ENCODE results near the gene SNX32. TPM values are rescaled to one million over a fixed set of nuclear protein-coding genes. Genes with fewer than 3 reads are reported as not detected.

SNX32 gene
- total and polyA plus RNA-seq, 2 of the 13 experiments (the other 11 are each of a cell fraction or from before 2014, with no cell fraction given): 0.09 to 0.34 TPM

DNA sequence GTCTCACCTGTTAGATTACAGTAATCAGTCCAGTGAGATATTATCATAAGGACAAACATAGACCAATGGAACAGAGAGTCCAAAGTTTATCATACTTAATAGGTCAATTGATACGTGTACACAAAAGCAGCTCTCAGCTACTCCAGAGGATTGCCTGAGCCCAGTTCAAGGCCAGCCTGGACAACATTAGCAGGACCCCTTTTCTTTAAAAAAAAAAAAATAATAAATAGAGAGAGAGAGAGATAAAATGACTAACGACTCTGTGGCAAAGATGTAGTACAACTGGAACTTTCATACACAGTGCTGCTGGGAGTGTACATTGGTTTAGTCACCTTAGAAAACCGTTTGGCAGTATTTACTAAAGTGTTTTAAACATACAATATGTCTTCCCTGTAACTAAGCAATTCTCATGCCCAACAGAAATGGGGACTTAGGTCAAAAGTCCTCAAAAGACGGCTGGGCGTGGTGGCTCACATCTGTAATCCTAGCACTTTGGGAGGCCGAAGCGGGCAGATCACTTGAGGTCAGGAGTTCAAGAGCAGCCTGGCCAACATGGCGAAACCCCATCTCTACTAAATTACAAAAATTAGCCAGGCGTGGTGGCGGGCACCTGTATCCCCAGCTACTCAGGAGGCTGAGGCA lies 10.6 kb downstream of the SNX32 start (continued):
- TF ChIP-seq, protein P1, sequence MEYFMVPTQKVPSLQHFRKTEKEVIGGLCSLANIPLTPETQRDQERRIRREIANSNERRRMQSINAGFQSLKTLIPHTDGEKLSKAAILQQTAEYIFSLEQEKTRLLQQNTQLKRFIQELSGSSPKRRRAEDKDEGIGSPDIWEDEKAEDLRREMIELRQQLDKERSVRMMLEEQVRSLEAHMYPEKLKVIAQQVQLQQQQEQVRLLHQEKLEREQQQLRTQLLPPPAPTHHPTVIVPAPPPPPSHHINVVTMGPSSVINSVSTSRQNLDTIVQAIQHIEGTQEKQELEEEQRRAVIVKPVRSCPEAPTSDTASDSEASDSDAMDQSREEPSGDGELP (IDR thresholded peaks at IDR 0.05; ENCODE audit: borderline replicate concordance, low read depth): 0 out of 2 replicates have a peak, but pooled peaks have one; percentile 34
- TF ChIP-seq, protein P2, sequence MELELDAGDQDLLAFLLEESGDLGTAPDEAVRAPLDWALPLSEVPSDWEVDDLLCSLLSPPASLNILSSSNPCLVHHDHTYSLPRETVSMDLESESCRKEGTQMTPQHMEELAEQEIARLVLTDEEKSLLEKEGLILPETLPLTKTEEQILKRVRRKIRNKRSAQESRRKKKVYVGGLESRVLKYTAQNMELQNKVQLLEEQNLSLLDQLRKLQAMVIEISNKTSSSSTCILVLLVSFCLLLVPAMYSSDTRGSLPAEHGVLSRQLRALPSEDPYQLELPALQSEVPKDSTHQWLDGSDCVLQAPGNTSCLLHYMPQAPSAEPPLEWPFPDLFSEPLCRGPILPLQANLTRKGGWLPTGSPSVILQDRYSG (CRISPR knock-in tag; IDR thresholded peaks at IDR 0.05): no peak
- TF ChIP-seq ZNF564 (CRISPR knock-in tag; IDR thresholded peaks at IDR 0.05) (peak; percentile 38; the same call in 1 of the 2 replicates), ZNF430 (CRISPR knock-in tag; IDR thresholded peaks at IDR 0.05) (no peak), U2AF2 (IDR thresholded peaks at IDR 0.05; ENCODE audit: low read depth, low read length) (no peak), RXRB (CRISPR knock-in tag; IDR thresholded peaks at IDR 0.05; ENCODE audit: borderline replicate concordance) (peak; percentile 64), RCOR2 (CRISPR knock-in tag; IDR thresholded peaks at IDR 0.05) (no peak), SIX1 (CRISPR knock-in tag; IDR thresholded peaks at IDR 0.05; ENCODE audit: borderline replicate concordance) (0 out of 2 replicates have a peak, but pooled peaks have one; percentile 9), RARA (CRISPR knock-in tag; IDR thresholded peaks at IDR 0.05) (peak; percentile 90), NR2F6 (IDR thresholded peaks at IDR 0.05) (peak; percentile 54; the same call in 1 of the 2 replicates), NR2F6 (CRISPR knock-in tag; IDR thresholded peaks at IDR 0.05) (peak; percentile 31; the same call in 1 of the 2 replicates), ZNF780A (CRISPR knock-in tag; IDR thresholded peaks at IDR 0.05) (no peak), SALL1 (CRISPR knock-in tag; IDR thresholded peaks at IDR 0.05) (peak; percentile 61), ZEB1 (IDR thresholded peaks at IDR 0.05; ENCODE audit: insufficient replicate concordance, low read depth) (peak; percentile 0), NFIC (IDR thresholded peaks at IDR 0.05; ENCODE audit: low read length) (peak; percentile 48; the same call in 1 of the 2 replicates), DNMT1 (CRISPR knock-in tag; IDR thresholded peaks at IDR 0.05) (no peak), FOXJ3 (CRISPR knock-in tag; IDR thresholded peaks at IDR 0.05; ENCODE audit: borderline replicate concordance) (peak; percentile 39; the same call in 1 of the 2 replicates)
- TF ChIP-seq, protein P3, sequence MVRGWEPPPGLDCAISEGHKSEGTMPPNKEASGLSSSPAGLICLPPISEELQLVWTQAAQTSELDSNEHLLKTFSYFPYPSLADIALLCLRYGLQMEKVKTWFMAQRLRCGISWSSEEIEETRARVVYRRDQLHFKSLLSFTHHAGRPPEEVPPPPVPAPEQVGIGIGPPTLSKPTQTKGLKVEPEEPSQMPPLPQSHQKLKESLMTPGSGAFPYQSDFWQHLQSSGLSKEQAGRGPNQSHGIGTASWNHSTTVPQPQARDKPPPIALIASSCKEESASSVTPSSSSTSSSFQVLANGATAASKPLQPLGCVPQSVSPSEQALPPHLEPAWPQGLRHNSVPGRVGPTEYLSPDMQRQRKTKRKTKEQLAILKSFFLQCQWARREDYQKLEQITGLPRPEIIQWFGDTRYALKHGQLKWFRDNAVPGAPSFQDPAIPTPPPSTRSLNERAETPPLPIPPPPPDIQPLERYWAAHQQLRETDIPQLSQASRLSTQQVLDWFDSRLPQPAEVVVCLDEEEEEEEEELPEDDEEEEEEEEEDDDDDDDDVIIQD (CRISPR knock-in tag; IDR thresholded peaks at IDR 0.05; ENCODE audit: low read depth): no peak
- TF ChIP-seq, protein P4, sequence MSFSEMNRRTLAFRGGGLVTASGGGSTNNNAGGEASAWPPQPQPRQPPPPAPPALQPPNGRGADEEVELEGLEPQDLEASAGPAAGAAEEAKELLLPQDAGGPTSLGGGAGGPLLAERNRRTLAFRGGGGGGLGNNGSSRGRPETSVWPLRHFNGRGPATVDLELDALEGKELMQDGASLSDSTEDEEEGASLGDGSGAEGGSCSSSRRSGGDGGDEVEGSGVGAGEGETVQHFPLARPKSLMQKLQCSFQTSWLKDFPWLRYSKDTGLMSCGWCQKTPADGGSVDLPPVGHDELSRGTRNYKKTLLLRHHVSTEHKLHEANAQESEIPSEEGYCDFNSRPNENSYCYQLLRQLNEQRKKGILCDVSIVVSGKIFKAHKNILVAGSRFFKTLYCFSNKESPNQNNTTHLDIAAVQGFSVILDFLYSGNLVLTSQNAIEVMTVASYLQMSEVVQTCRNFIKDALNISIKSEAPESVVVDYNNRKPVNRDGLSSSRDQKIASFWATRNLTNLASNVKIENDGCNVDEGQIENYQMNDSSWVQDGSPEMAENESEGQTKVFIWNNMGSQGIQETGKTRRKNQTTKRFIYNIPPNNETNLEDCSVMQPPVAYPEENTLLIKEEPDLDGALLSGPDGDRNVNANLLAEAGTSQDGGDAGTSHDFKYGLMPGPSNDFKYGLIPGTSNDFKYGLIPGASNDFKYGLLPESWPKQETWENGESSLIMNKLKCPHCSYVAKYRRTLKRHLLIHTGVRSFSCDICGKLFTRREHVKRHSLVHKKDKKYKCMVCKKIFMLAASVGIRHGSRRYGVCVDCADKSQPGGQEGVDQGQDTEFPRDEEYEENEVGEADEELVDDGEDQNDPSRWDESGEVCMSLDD (CRISPR knock-in tag; IDR thresholded peaks at IDR 0.05; ENCODE audit: borderline replicate concordance): no peak
- TF ChIP-seq, protein P5, sequence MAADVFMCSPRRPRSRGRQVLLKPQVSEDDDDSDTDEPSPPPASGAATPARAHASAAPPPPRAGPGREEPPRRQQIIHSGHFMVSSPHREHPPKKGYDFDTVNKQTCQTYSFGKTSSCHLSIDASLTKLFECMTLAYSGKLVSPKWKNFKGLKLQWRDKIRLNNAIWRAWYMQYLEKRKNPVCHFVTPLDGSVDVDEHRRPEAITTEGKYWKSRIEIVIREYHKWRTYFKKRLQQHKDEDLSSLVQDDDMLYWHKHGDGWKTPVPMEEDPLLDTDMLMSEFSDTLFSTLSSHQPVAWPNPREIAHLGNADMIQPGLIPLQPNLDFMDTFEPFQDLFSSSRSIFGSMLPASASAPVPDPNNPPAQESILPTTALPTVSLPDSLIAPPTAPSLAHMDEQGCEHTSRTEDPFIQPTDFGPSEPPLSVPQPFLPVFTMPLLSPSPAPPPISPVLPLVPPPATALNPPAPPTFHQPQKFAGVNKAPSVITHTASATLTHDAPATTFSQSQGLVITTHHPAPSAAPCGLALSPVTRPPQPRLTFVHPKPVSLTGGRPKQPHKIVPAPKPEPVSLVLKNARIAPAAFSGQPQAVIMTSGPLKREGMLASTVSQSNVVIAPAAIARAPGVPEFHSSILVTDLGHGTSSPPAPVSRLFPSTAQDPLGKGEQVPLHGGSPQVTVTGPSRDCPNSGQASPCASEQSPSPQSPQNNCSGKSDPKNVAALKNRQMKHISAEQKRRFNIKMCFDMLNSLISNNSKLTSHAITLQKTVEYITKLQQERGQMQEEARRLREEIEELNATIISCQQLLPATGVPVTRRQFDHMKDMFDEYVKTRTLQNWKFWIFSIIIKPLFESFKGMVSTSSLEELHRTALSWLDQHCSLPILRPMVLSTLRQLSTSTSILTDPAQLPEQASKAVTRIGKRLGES (CRISPR knock-in tag; IDR thresholded peaks at IDR 0.05; ENCODE audit: borderline replicate concordance): no peak
- TF ChIP-seq, protein P6, sequence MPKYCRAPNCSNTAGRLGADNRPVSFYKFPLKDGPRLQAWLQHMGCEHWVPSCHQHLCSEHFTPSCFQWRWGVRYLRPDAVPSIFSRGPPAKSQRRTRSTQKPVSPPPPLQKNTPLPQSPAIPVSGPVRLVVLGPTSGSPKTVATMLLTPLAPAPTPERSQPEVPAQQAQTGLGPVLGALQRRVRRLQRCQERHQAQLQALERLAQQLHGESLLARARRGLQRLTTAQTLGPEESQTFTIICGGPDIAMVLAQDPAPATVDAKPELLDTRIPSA (CRISPR knock-in tag; IDR thresholded peaks at IDR 0.05; ENCODE audit: borderline replicate concordance): no peak
